Adrenal gland (tissue), 5 donors: ENCODE results near the gene PAXIP1.

Experiments
- CTCF ChIP-seq, 6 experiments: fragments of 450-650 bp in 4 of 6; fragments of 200-600 bp in 2 of 6; sonication (generic) in 1 of 6; IDR thresholded peaks; 1 replicate in 5 of 6; 2 replicates in 1 of 6; pipeline versions ENCODE4 v1.5.1 to v1.8.0; 2016 to 2021; ENCODE audit warnings: antibody characterized with exemption in 6 of 6, mild to moderate bottlenecking in 2 of 6, moderate library complexity in 1 of 6
- POLR2A ChIP-seq, 2 donors: fragments of 450-650 bp; IDR thresholded peaks; one replicate each; pipeline ENCODE4 v1.6.1; 2017; ENCODE audit warnings: antibody characterized with exemption in 2 of 2, mild to moderate bottlenecking in 2 of 2, moderate library complexity in 1 of 2
- donor health status: DM: no; HTN: no; CAD: no.

- no peak for TF ChIP-seq CTCF (IDR thresholded peaks at IDR 0.05)
- no peak for TF ChIP-seq POLR2A (IDR thresholded peaks at IDR 0.05)
These were observed 25.7 kb downstream of the PAXIP1 start for GRCh38 chr7:154977250-154977649.
